GM19463 (cell line): ENCODE data around the gene TROAP.
A peak's percentile ranks its signal among the peaks of the same experiment; 100 is the strongest.
"Not testable (repeated sequence)": the region's sequence is repeated elsewhere in the genome, so short reads cannot be mapped to it uniquely, and the experiment has no call there.

ENCODE experiments used
- ATAC-seq: cut with Tn5 transposase; IDR thresholded peaks from one replicate; pipeline ENCODE4 v1.9.1; 2021; ENCODE audit warnings: mild to moderate bottlenecking, moderate library complexity; ENCODE audit not compliant: unreplicated experiment

The TROAP gene

GRCh38 chr12:49322708-49323523 lies at the start of gene TROAP:
TSS of gene TROAP (plus strand) at chr12:49323255. CDS start at chr12:49323609, 354 bp downstream.
- peak; percentile 98 for ATAC-seq

- ATAC-seq = no peak
Measured at GRCh38 chr12:49273726-49274395, 49.2 kb upstream of the TROAP start.

- no peak for ATAC-seq
Measured at GRCh38 chr12:49274396-49275069, 48.5 kb upstream of the TROAP start.

- no peak for ATAC-seq
Measured at GRCh38 chr12:49276304-49277290, 46.5 kb upstream of the TROAP start.

GRCh38 chr12:49277466-49277865 lies 45.6 kb upstream of the TROAP start:
- ATAC-seq = no peak

- no peak for ATAC-seq
Measured at GRCh38 chr12:49279706-49280159, 43.3 kb upstream of the TROAP start.

- ATAC-seq = not testable (repeated sequence)
Measured at GRCh38 chr12:49280545-49280944, 42.5 kb upstream of the TROAP start.

- ATAC-seq = no peak
Measured at GRCh38 chr12:49282302-49282701, 40.8 kb upstream of the TROAP start.

GRCh38 chr12:49282740-49283375 lies 40.2 kb upstream of the TROAP start:
- ATAC-seq = not testable (repeated sequence)

GRCh38 chr12:49283541-49284429 lies 39.3 kb upstream of the TROAP start:
- no peak for ATAC-seq

GRCh38 chr12:49284672-49285071 lies 38.4 kb upstream of the TROAP start:
- no peak for ATAC-seq

- ATAC-seq = no peak
Measured at GRCh38 chr12:49287876-49288275, 35.2 kb upstream of the TROAP start.

- ATAC-seq = no peak
Measured at GRCh38 chr12:49288412-49288853, 34.6 kb upstream of the TROAP start.

GRCh38 chr12:49288922-49289555 lies 34.0 kb upstream of the TROAP start:
- no peak for ATAC-seq

GRCh38 chr12:49292729-49293055 lies 30.4 kb upstream of the TROAP start:
- no peak for ATAC-seq

- no peak for ATAC-seq
Measured at GRCh38 chr12:49293056-49293956, 29.7 kb upstream of the TROAP start.

GRCh38 chr12:49294086-49294803 lies 28.8 kb upstream of the TROAP start:
- no peak for ATAC-seq
